Stimulated activated CD8-positive, alpha-beta memory T cell treated with anti-CD3 and anti-CD28 coated beads, Interleukin-12 subunit alpha, Interleukin-12 subunit beta, amount 100 ng/mL, for 24 hours (primary cell): ENCODE measurements around the gene MAG.

Source experiments
- DNase-seq: peaks from one replicate; pipeline ENCODE4 v3.0.0-alpha.2; 2020; ENCODE audit errors: extremely low read depth

Gene MAG

GRCh38 chr19:35291916-35292315, at the start of gene MAG:
TSS of gene MAG (plus strand) at chr19:35292161. CDS start at chr19:35295409, 3,248 bp downstream.
- DNase-seq, result no peak

GRCh38 chr19:35246466-35247092, 45.4 kb upstream of the MAG start:
- DNase-seq, result no peak

GRCh38 chr19:35247526-35248309, 44.2 kb upstream of the MAG start:
- DNase-seq, result no peak

- DNase-seq, result no peak
Measured at GRCh38 chr19:35248310-35249145, 43.4 kb upstream of the MAG start, which contains the start of gene LSR. TSS of gene LSR (plus strand) at chr19:35249002. CDS start at chr19:35249023, 21 bp downstream.

GRCh38 chr19:35249146-35249847, 42.7 kb upstream of the MAG start:
- no peak for DNase-seq

- DNase-seq, result no peak
Measured at GRCh38 chr19:35249848-35250711, 41.9 kb upstream of the MAG start.

- no peak for DNase-seq
Measured at GRCh38 chr19:35251456-35251855, 40.5 kb upstream of the MAG start.

GRCh38 chr19:35253316-35254286, 38.4 kb upstream of the MAG start:
- no peak for DNase-seq

- DNase-seq, result no peak
Measured at GRCh38 chr19:35254341-35255297, 37.3 kb upstream of the MAG start.

- DNase-seq, result no peak
Measured at GRCh38 chr19:35256566-35256965, 35.4 kb upstream of the MAG start.

- no peak for DNase-seq
Measured at GRCh38 chr19:35257113-35257461, 34.9 kb upstream of the MAG start.

- no peak for DNase-seq
Measured at GRCh38 chr19:35260694-35261304, 31.2 kb upstream of the MAG start.

GRCh38 chr19:35261356-35262100, 30.4 kb upstream of the MAG start:
- no peak for DNase-seq

- no peak for DNase-seq
Measured at GRCh38 chr19:35262101-35262761, 29.7 kb upstream of the MAG start.

GRCh38 chr19:35264268-35265125, 27.5 kb upstream of the MAG start:
- no peak for DNase-seq
